CD4-positive, alpha-beta T cell (primary cell): ENCODE data around the gene RGS12. TPM values are rescaled to one million over a fixed set of nuclear protein-coding genes. Genes with fewer than 3 reads are reported as not detected.
A peak's percentile ranks its signal among the peaks of the same experiment; 100 is the strongest.

Experiments
- ATAC-seq: fragments of 200-7000 bp; cut with Tn5 transposase; one replicate; pipeline ENCODE4 v1.10.0; 2022; ENCODE audit warnings: mild to moderate bottlenecking; ENCODE audit not compliant: poor library complexity
- CTCF ChIA-PET: fragments of 350-600 bp; sonication (Branson Sonifier 250); formaldehyde crosslinking; loops from one replicate; lab custom pipeline; 2021; ENCODE audit warnings: antibody characterized with exemption, inconsistent platforms; lab: Charles Lee
- POLR2A ChIA-PET: fragments of 350-600 bp; sonication (Branson Sonifier 250); formaldehyde crosslinking; loops from one replicate; lab custom pipeline; 2021; ENCODE audit warnings: antibody characterized with exemption, inconsistent platforms; lab: Charles Lee
- DNase-seq, 14 experiments: peaks; one replicate each; pipeline ENCODE4 v3.0.0-alpha.2; 2013 to 2020; ENCODE audit warnings: mixed read lengths in 2 of 14
- H3K27ac ChIP-seq, 2 donors: one replicate each; pipeline versions ENCODE4 v1.5.1 to v1.7.0; 2013; ENCODE audit warnings: low read length in 2 of 2, low read depth in 1 of 2, mild to moderate bottlenecking in 1 of 2
- H3K27me3 ChIP-seq, 2 experiments: 1 replicate in 1 of 2; 2 replicates in 1 of 2; pipeline versions ENCODE4 v1.6.1 to v1.7.0; 2013; ENCODE audit warnings: low read length in 2 of 2, control low read depth in 1 of 2, mild to moderate bottlenecking in 1 of 2, moderate library complexity in 1 of 2; ENCODE audit not compliant: insufficient read depth in 2 of 2, control insufficient read depth in 1 of 2
- H3K36me3 ChIP-seq: one replicate; pipeline ENCODE4 v1.6.1; 2013; ENCODE audit warnings: low read length, control low read depth; ENCODE audit not compliant: insufficient read depth
- H3K4me1 ChIP-seq: one replicate; pipeline ENCODE4 v1.6.1; 2013; ENCODE audit warnings: low read length, control low read depth; ENCODE audit not compliant: insufficient read depth
- H3K4me3 ChIP-seq: one replicate; pipeline ENCODE4 v1.5.1; 2013; ENCODE audit warnings: mild to moderate bottlenecking, low read length, moderate library complexity
- H3K9me3 ChIP-seq, 2 experiments: 1 replicate in 1 of 2; 2 replicates in 1 of 2; pipeline versions ENCODE4 v1.6.1 to v1.7.0; 2013; ENCODE audit warnings: low read length in 2 of 2, mild to moderate bottlenecking in 2 of 2, control low read depth in 1 of 2, moderate library complexity in 1 of 2; ENCODE audit not compliant: control insufficient read depth in 1 of 2, insufficient read depth in 1 of 2
- H3K27ac Mint-ChIP-seq: one replicate; pipeline ENCODE4 v1.8.0; 2020; ENCODE audit warnings: mixed read lengths
- H3K27me3 Mint-ChIP-seq: one replicate; pipeline ENCODE4 v1.8.0; 2021; ENCODE audit warnings: mixed read lengths
- H3K36me3 Mint-ChIP-seq: one replicate; pipeline ENCODE4 v1.8.0; 2021; ENCODE audit warnings: low read depth, mixed read lengths
- H3K4me1 Mint-ChIP-seq: one replicate; pipeline ENCODE4 v1.8.0; 2021; ENCODE audit warnings: low read depth, mixed read lengths
- H3K4me3 Mint-ChIP-seq: one replicate; pipeline ENCODE4 v1.8.0; 2020; ENCODE audit warnings: mild to moderate bottlenecking, mixed read lengths
- H3K9me3 Mint-ChIP-seq: one replicate; pipeline ENCODE4 v1.8.0; 2020; ENCODE audit warnings: mixed read lengths
- intact Hi-C, 2 experiments: fragments of 100-400 bp; cut with DNase I in 1 of 2; cut with micrococcal nuclease in 1 of 2; formaldehyde crosslinking; loops; one replicate each; pipeline versions ENCODE4 v1.15.1 to v1.9.0; 2023 to 2025; cut with DNase I, micrococcal nuclease
- total RNA-seq, 174 experiments: library from RNA in 2 of 174; stranded (reverse) in 2 of 174; gene quantifications; one replicate each; pipeline ENCODE4 v1.2.3 and lab custom pipeline; 2021 to 2026
- TF ChIP-seq, protein P1 (sequence below): fragments of 200-600 bp; IDR thresholded peaks from one replicate; pipeline ENCODE4 v1.8.0; 2022; ENCODE audit warnings: antibody characterized with exemption, mild to moderate bottlenecking

Gene RGS12
- total RNA-seq, 2 experiments from 2014 or later = 14.1 to 16.9 TPM

DNA sequence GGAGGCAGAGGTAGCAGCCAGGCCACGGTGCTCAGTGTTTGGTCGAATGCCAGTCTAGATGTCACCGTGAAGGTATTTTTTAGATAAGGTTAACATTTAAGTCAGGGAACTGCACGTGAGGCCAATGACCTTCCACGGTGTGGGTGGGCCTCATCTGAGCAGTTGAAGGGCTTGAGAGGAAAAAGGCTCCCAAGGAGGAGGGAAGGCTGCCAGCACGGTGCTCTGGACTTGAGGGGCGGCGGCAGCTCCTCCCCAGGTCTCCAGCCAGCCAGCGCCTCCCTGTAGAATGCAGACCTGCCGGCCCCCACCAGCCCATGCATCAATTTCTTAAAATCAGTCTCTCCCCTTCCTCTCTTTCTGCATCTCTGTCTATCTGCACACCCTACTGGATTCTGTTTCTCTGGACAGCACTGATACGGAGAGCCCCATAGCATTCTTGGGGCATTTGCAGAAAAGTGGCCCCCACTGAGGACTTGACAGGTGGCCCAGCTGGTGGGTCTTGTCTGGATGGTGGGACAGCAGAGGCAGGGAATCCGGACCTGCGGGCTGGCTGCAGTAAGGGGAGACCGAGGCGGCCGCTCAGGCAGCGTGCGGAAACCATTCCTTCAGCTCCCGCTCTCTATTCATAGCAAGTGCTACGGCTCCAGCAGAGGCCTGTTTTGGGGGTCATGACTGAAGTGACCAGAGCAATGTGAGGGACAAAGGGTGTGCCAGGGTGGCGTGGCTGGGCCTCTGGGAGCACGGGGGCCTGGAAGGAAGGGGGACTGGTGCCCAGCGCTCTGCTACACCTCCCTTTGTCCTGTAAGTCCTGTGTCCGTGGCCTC lies 7.9 kb upstream of the RGS12 start:
- H3K36me3 Mint-ChIP-seq = no peaks in the 10 kb centered on the region
- ATAC-seq (no peak), DNase-seq (no peak)
- TF ChIP-seq, protein P1, sequence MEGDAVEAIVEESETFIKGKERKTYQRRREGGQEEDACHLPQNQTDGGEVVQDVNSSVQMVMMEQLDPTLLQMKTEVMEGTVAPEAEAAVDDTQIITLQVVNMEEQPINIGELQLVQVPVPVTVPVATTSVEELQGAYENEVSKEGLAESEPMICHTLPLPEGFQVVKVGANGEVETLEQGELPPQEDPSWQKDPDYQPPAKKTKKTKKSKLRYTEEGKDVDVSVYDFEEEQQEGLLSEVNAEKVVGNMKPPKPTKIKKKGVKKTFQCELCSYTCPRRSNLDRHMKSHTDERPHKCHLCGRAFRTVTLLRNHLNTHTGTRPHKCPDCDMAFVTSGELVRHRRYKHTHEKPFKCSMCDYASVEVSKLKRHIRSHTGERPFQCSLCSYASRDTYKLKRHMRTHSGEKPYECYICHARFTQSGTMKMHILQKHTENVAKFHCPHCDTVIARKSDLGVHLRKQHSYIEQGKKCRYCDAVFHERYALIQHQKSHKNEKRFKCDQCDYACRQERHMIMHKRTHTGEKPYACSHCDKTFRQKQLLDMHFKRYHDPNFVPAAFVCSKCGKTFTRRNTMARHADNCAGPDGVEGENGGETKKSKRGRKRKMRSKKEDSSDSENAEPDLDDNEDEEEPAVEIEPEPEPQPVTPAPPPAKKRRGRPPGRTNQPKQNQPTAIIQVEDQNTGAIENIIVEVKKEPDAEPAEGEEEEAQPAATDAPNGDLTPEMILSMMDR = no peak
- Histone ChIP-seq H3K4me3 (no peak overlapping the region), H3K36me3 (no peaks in the 10 kb centered on the region), H3K27ac (no peak overlapping the region), H3K27me3 (peaks cover 12 to 20% of the 10 kb centered on the region in 2 experiments), H3K4me1 (peaks cover 10% of the 10 kb centered on the region), H3K9me3 (peaks cover 0 to 14% of the 10 kb centered on the region in 2 experiments)
- CTCF ChIA-PET = interaction anchor here (0.7 kb wide), 1 partner anchor 59 kb away, joined by 3 read pairs; no protein-coding TSS in a partner anchor
- intact Hi-C loops = no loop called here
- H3K4me1 Mint-ChIP-seq = peaks cover under 1% of the 10 kb centered on the region
- no peak overlapping the region for H3K27ac Mint-ChIP-seq
- H3K9me3 Mint-ChIP-seq = no peaks in the 10 kb centered on the region
- POLR2A ChIA-PET = no interaction called here
- peaks cover 22% of the 10 kb centered on the region for H3K27me3 Mint-ChIP-seq
- no peak overlapping the region for H3K4me3 Mint-ChIP-seq

GRCh38 chr4:3285558-3286334 lies 7.1 kb upstream of the RGS12 start:
- Mint-ChIP-seq H3K4me3 (no peak overlapping the region), H3K4me1 (peaks cover 7% of the 10 kb centered on the region), H3K27ac (no peak overlapping the region), H3K27me3 (peaks cover 28% of the 10 kb centered on the region), H3K9me3 (no peaks in the 10 kb centered on the region), H3K36me3 (no peaks in the 10 kb centered on the region)
- CTCF ChIA-PET = no interaction called here
- H3K4me1 ChIP-seq = peaks cover 10% of the 10 kb centered on the region
- no peak overlapping the region for H3K4me3 ChIP-seq
- POLR2A ChIA-PET = no interaction called here
- no peaks in the 10 kb centered on the region for H3K36me3 ChIP-seq
- TF ChIP-seq, protein P1 = no peak
- H3K9me3 ChIP-seq = peaks cover 0 to 14% of the 10 kb centered on the region in 2 experiments
- intact Hi-C loops = no loop called here
- H3K27ac ChIP-seq = no peak overlapping the region
- peaks cover 12 to 21% of the 10 kb centered on the region in 2 experiments for H3K27me3 ChIP-seq
- ATAC-seq (no peak), DNase-seq (peak in 1 of 14 experiments; percentile 64)

DNA sequence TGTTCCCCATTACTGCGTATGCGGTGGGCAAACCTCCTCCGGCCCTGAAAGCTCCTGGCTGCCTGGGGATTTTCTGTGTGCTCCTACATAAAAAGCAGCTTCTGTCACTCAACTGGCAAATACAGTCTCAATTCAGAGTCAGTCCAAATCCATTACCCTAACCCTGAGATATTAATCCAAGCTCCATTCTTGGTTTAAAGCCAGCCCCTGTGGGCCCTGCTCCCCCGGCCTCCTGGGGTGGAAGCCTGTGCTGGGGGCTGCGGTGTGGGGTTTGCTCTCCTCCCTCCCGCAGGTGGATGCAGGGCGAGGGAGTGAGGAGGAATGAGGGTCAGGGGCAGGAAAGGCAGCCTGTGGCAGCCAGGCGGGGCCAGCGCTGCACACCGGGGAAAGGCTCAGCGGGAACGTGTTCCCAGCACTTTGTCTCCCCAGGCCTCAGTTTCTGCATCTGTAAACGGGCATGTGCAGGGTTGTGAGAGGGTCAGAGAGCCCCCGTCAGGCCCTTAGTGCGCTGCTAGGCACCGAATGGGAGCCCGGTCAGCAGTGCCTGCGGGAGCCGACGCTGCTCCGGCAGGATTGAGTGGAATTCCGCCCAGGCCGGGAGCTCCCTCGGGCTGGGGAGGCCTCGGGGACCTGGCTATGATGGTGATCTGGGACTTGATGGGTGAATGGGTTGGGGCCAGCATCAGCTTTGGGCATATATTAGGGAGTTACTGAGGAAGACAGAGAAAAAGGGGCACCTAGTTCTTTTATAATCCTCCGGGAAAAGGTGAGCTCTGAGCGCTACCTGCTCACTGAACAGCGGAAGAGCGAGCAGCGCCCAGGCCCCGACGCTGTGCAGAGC lies 6.3 kb upstream of the RGS12 start:
- H3K27ac ChIP-seq = no peak overlapping the region
- POLR2A ChIA-PET = no interaction called here
- no peak for ATAC-seq
- Mint-ChIP-seq H3K9me3 (no peaks in the 10 kb centered on the region), H3K27ac (no peak overlapping the region), H3K27me3 (peaks cover 28% of the 10 kb centered on the region), H3K4me3 (no peak overlapping the region), H3K4me1 (peaks cover 9% of the 10 kb centered on the region), H3K36me3 (peaks cover under 1% of the 10 kb centered on the region)
- H3K9me3 ChIP-seq = peaks cover 0 to 12% of the 10 kb centered on the region in 2 experiments
- H3K27me3 ChIP-seq = peaks cover 12 to 24% of the 10 kb centered on the region in 2 experiments
- peaks cover 18% of the 10 kb centered on the region for H3K4me1 ChIP-seq
- intact Hi-C loops = no loop called here
- TF ChIP-seq, protein P1 = no peak
- DNase-seq = peak in 2 of 14 experiments; percentile 22 to 62
- CTCF ChIA-PET = no interaction called here
- H3K36me3 ChIP-seq = no peaks in the 10 kb centered on the region
- H3K4me3 ChIP-seq = no peak overlapping the region
